HG03064 (cell line): ENCODE data around the gene SHROOM3.

ENCODE experiments used
- ATAC-seq: cut with Tn5 transposase; IDR thresholded peaks from one replicate; pipeline ENCODE4 v1.9.1; 2021; ENCODE audit warnings: low read depth; ENCODE audit not compliant: unreplicated experiment

Gene SHROOM3

DNA sequence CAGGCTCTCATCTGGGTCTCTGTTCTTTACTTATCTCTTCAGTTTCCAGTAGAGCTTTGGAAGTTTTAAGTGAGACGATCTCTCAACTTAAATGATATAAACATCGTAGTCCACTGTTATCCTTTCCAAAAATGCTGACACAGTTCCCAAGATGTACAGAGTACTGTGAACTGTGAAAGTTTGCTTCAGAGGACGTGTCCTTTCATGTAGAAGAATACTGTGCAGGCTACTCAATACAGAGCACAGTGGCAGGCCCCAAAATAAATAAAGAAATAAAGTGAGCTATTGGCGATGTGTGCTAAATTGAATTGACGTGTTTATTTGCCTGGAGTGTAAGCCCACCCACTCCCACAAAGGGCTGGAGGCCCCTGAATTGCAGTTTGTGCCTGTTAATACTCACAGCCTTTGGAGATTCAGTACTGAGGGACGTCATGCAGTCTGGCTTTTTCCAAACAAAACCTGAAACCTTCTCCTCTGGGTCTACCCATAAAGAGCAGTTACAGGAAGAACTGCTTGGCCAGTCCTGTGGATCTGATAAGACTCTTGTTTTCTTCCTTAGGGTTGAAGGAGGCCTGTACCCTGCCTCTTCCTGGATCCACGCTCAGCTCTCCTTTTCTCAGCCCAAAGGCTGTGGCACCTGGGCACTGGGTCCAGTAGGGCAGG is 396.8 kb downstream of the SHROOM3 start:
- no peak for ATAC-seq
